Left ventricle myocardium inferior (tissue), 1 donor: Measurements from ENCODE around the gene POLR1G. TPM values are rescaled to one million over a fixed set of nuclear protein-coding genes. Genes with fewer than 3 reads are reported as not detected.

Source experiments
- DNase-seq: peaks from one replicate; pipeline ENCODE4 v3.0.0-alpha.2; 2020
- H3K27ac ChIP-seq: fragments of 200-600 bp; replicated peaks from 2 replicates; pipeline ENCODE4 v1.8.0; 2021
- H3K27me3 ChIP-seq: fragments of 200-600 bp; 2 replicates; pipeline ENCODE4 v1.8.0; 2021; ENCODE audit warnings: low read depth
- H3K36me3 ChIP-seq: fragments of 200-600 bp; 2 replicates; pipeline ENCODE4 v1.8.0; 2021
- H3K4me1 ChIP-seq: fragments of 200-600 bp; 2 replicates; pipeline ENCODE4 v1.8.0; 2021
- H3K4me3 ChIP-seq: fragments of 200-600 bp; 2 replicates; pipeline ENCODE4 v1.8.0; 2021; ENCODE audit warnings: mild to moderate bottlenecking, moderate library complexity
- H3K9me3 ChIP-seq: fragments of 200-600 bp; replicated peaks from 2 replicates; pipeline ENCODE4 v1.8.0; 2021
- CTCF ChIP-seq: fragments of 200-600 bp; IDR thresholded peaks from 2 replicates; pipeline ENCODE4 v1.8.0; 2021; ENCODE audit warnings: antibody characterized with exemption, mild to moderate bottlenecking, borderline replicate concordance
- intact Hi-C: fragments of 100-400 bp; cut with micrococcal nuclease; formaldehyde crosslinking; loops from one replicate; pipeline ENCODE4 v1.11.0; 2022
- total RNA-seq: library from RNA; stranded (reverse); fragmentation: NEBNext Ultra II Directional; extraction: Animal tissue kit (Norgen Biotek cat#: 25700); gene quantifications from one replicate; pipeline ENCODE4 v1.2.1, GENCODE V29; 2021
- donor health status: DM: no; HTN: yes; CAD: no; lungs with severe emphysema.

POLR1G gene
- total RNA-seq, 1 donor from 2014 or later = 5.2 TPM

GRCh38 chr19:45402298-45403061 lies 4.0 kb upstream of the POLR1G start:
- peaks cover 93% of the 10 kb centered on the region for H3K4me1 ChIP-seq
- peak; percentile 62 for DNase-seq
- intact Hi-C loops = no loop called here
- peak overlapping the region; percentile 97 for H3K27ac ChIP-seq
- H3K27me3 ChIP-seq = no peaks in the 10 kb centered on the region
- TF ChIP-seq CTCF = peak; percentile 71
- H3K9me3 ChIP-seq = no peaks in the 10 kb centered on the region
- H3K36me3 ChIP-seq = peaks cover 12% of the 10 kb centered on the region
- H3K4me3 ChIP-seq = peak overlapping the region; percentile 88

- Histone ChIP-seq H3K27ac (peak overlapping the region; percentile 97), H3K4me3 (peak overlapping the region; percentile 88), H3K9me3 (no peaks in the 10 kb centered on the region), H3K27me3 (no peaks in the 10 kb centered on the region), H3K4me1 (peaks cover 88% of the 10 kb centered on the region), H3K36me3 (peaks cover 12% of the 10 kb centered on the region)
- intact Hi-C loops = no loop called here
- DNase-seq = no peak
- no peak for TF ChIP-seq CTCF
Measured at GRCh38 chr19:45403272-45403671, 3.2 kb upstream of the POLR1G start.

- peaks cover 10% of the 10 kb centered on the region for H3K36me3 ChIP-seq
- no peaks in the 10 kb centered on the region for H3K9me3 ChIP-seq
- intact Hi-C loops = no loop called here
- no peaks in the 10 kb centered on the region for H3K27me3 ChIP-seq
- peak; percentile 56 for TF ChIP-seq CTCF
- peak overlapping the region; percentile 97 for H3K27ac ChIP-seq
- peak overlapping the region; percentile 88 for H3K4me3 ChIP-seq
- H3K4me1 ChIP-seq = peaks cover 81% of the 10 kb centered on the region
- DNase-seq = peak; percentile 75
Measured at GRCh38 chr19:45403781-45404556, 2.5 kb upstream of the POLR1G start.

- Histone ChIP-seq H3K9me3 (no peaks in the 10 kb centered on the region), H3K36me3 (peaks cover 2% of the 10 kb centered on the region), H3K4me3 (peak within 1 kb of the TSS; percentile 88), H3K27me3 (no peaks in the 10 kb centered on the region), H3K4me1 (peaks cover 73% of the 10 kb centered on the region), H3K27ac (peak within 1 kb of the TSS; percentile 97)
- intact Hi-C loops = no loop called here
- TF ChIP-seq CTCF = no peak
- peak; percentile 89 for DNase-seq
Measured at GRCh38 chr19:45404557-45405434, 1.6 kb upstream of the POLR1G start, which contains the start of gene PPP1R13L. TSS of gene PPP1R13L (minus strand) at chr19:45405069. CDS start at chr19:45398318, 6,751 bp downstream.
